ENCODE data around the gene VGLL4. TPM values are rescaled to one million over a fixed set of nuclear protein-coding genes. Genes with fewer than 3 reads are reported as not detected.

Gene VGLL4
- total RNA-seq, 1 experiment from 2014 or later: 42.1 TPM

DNA sequence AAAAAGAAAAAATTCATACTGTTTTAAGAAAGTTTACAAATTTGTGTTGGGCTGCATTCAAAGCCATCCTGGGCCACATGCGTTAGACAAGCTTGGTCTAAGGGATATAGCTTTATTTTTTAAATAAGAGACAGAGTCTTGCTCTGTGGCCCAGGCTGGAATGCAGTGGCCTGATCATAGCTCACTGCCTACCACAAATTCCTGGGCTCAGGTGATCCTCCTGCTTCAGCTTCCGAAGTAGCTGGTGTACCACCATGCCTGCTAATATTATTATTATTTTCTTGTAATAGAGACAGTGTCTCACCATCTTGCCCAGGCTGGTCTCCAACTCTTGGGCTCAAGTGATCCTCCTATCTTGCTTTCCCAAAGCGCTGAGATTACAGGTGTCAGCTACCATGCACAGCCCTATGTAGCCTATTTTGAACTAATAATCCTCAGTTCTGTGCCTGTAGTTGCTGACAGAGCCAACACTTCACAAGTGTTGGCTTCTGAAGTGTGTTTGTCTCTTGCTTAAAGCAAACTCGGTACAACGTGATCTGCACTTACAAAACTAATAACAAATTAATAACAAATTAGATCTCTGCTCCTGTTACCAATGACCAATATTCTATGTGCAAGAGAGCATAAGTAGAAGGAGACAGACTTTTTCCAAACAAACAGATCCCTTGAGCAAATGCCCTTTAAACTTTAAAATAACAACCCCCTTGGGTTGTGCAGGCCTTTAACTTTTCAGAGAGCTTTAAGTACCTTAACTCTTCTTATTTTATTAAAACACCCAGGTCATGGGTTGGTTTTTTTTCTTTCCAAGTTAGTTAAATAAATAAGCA is 135.2 kb downstream of the VGLL4 start:
- Histone ChIP-seq H3K9ac (ENCODE audit: extremely low read depth, insufficient read length, low read length) (no peak overlapping the region), H3K23me2 (ENCODE audit: insufficient read length, low read depth, low read length, poor library complexity, severe bottlenecking) (no peaks in the 10 kb centered on the region), H3K4me2 (ENCODE audit: insufficient read depth, insufficient read length, low read length) (no peak overlapping the region), H2AK5ac (ENCODE audit: insufficient read length, low read length) (no peak overlapping the region), H3K14ac (ENCODE audit: insufficient read depth, low read length) (no peak overlapping the region), H3K27me3 (ENCODE audit: insufficient read depth, low read length) (no peaks in the 10 kb centered on the region), H2BK5ac (ENCODE audit: insufficient read length, low read length) (no peak overlapping the region), H4K91ac (ENCODE audit: insufficient read length, low read depth, low read length) (no peak overlapping the region), H2BK15ac (ENCODE audit: low read depth, low read length) (no peak overlapping the region), H3K56ac (ENCODE audit: insufficient read length, low read depth, low read length) (no peak overlapping the region), H3K9me3 (ENCODE audit: control insufficient read depth, low read depth, low read length) (no peaks in the 10 kb centered on the region), H3K79me1 (ENCODE audit: insufficient read depth, low read depth, low read length, poor library complexity, severe bottlenecking) (no peaks in the 10 kb centered on the region), H2BK120ac (ENCODE audit: low read depth, low read length, poor library complexity, severe bottlenecking) (no peak overlapping the region), H3K23ac (ENCODE audit: insufficient read length, low read depth, low read length) (no peak overlapping the region), H2BK20ac (ENCODE audit: low read depth, low read length, poor library complexity, severe bottlenecking) (no peak overlapping the region), H2BK12ac (ENCODE audit: insufficient read length, low read depth, low read length) (no peak overlapping the region), H4K5ac (ENCODE audit: insufficient read length, low read depth, low read length) (no peak overlapping the region), H2AFZ (ENCODE audit: low read length) (no peak overlapping the region), H3K18ac (ENCODE audit: insufficient read length, low read depth, low read length) (no peak overlapping the region), H3K4ac (ENCODE audit: low read depth, low read length) (no peak overlapping the region), H3K4me1 (ENCODE audit: insufficient read depth, low read length) (peaks cover 7% of the 10 kb centered on the region; the same call in 1 of the 2 replicates), H4K20me1 (ENCODE audit: control insufficient read depth, insufficient read depth, insufficient read length) (no peaks in the 10 kb centered on the region), H3K27ac (ENCODE audit: insufficient read length, low read depth, low read length) (no peak overlapping the region), H3T11ph (ENCODE audit: low read length) (no peak overlapping the region), H3K79me2 (ENCODE audit: insufficient read depth, low read length) (no peaks in the 10 kb centered on the region), H4K8ac (replicated peaks; ENCODE audit: insufficient read length, low read depth, low read length) (no peak overlapping the region)
- H3K4me1 Mint-ChIP-seq: peaks cover 22 to 26% of the 10 kb centered on the region in 2 experiments
- H3K36me3 Mint-ChIP-seq (ENCODE audit: insufficient read depth in 1 of 3, low read depth in 3 of 3): peaks cover 6 to 11% (median 7%) of the 10 kb centered on the region in 3 experiments; a peak in 5 of 7 replicates
- peak overlapping the region in 2 of 3 experiments; percentile 56 to 77; a peak in 4 of 7 replicates for H3K27ac Mint-ChIP-seq
- no peak for DNase-seq
- peaks cover 0 to 8% of the 10 kb centered on the region in 2 experiments; a peak in 1 of 5 replicates for H3K9me3 Mint-ChIP-seq
- no CpG with 5 or more reads among the region's 5 CpGs for WGBS (ENCODE audit: extremely low coverage, insufficient read length, low lambda C conversion rate)
- TF ChIP-seq, protein P1, sequence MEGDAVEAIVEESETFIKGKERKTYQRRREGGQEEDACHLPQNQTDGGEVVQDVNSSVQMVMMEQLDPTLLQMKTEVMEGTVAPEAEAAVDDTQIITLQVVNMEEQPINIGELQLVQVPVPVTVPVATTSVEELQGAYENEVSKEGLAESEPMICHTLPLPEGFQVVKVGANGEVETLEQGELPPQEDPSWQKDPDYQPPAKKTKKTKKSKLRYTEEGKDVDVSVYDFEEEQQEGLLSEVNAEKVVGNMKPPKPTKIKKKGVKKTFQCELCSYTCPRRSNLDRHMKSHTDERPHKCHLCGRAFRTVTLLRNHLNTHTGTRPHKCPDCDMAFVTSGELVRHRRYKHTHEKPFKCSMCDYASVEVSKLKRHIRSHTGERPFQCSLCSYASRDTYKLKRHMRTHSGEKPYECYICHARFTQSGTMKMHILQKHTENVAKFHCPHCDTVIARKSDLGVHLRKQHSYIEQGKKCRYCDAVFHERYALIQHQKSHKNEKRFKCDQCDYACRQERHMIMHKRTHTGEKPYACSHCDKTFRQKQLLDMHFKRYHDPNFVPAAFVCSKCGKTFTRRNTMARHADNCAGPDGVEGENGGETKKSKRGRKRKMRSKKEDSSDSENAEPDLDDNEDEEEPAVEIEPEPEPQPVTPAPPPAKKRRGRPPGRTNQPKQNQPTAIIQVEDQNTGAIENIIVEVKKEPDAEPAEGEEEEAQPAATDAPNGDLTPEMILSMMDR (conservative IDR thresholded peaks at IDR 0.05): no peak
- no peaks in the 10 kb centered on the region for H3K27me3 Mint-ChIP-seq (ENCODE audit: low read depth)
- H3K4me3 Mint-ChIP-seq: no peak overlapping the region

All from H9 (cell line).